ENCODE measurements around the gene SLCO4A1. TPM values are rescaled to one million over a fixed set of nuclear protein-coding genes. Genes with fewer than 3 reads are reported as not detected.

SLCO4A1 gene
- total RNA-seq, 1 donor from 2014 or later, result 1.6 TPM

- no peak for DNase-seq
These were observed 35.6 kb upstream of the SLCO4A1 start for GRCh38 chr20:62606551-62607201.

GRCh38 chr20:62607366-62608217 lies 34.7 kb upstream of the SLCO4A1 start:
- no peak for DNase-seq

- no peak for DNase-seq
These were observed 34.1 kb upstream of the SLCO4A1 start for GRCh38 chr20:62608218-62608565.

- no peak for DNase-seq
These were observed 33.0 kb upstream of the SLCO4A1 start for GRCh38 chr20:62609279-62609720.

DNA sequence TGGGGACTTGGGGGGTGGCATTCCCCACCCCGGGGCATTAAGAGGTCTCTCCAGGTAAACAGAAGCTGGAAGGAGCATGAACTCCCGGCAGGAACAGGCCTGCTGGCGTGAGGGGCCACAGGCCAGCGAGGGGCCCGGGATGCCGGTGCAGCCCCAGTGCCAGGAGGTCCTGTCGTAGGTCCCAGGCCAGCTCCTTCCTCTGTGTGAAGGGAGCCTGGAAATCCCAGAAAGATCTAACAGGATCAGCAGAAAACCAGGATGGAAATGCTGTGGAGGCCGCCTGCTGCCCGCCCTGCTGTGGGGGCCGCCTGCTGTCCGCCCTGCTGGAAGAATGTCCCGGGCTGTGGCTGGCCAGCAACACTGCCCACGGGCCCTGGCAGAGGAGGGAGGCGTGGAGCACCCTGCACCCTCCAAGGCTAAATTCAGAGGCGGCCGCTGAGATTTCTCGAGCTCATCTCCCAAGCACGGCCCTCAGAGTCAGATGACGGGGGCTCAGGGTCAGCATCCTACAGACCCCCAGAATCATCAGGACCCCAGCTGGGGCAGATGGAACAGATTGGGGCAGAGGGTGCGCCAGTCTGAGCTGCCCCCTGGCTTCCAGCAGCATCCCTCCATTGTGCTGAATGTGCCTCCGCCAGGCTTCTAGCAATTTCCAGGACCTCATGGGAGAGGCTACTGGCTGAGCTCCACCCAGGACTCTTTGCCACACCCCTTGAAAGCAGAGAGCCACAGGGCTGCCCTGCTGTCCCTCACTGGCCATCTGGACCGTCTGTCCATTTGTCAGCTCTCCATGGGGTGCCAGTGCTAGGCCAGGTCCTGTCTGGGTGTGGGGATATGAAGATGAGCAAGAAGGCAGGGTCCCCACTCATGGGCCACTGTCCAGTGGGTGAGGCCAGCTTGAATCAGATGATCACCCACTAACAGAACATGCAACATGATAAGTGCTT lies 32.2 kb upstream of the SLCO4A1 start:
- no peak for DNase-seq

DNA sequence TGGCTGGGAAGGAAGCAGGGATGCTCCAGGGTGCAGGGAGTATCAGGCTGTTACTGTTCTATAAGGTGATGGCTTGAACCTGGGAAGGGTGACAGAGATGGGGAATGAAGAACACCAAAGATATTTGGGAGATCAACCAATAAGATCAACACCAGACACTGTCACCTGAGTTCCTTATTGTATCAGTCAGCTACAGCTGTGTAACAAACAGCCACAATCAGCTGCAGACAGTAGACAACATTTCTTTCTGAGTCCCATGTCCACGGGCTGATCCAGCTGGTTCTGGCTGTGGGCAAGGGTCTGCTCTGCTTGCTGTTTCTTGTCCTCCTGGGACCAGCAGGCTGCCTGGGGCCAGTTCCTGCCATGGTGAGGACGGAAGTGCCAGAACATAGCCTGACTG lies 31.3 kb upstream of the SLCO4A1 start:
- DNase-seq, result no peak

DNA sequence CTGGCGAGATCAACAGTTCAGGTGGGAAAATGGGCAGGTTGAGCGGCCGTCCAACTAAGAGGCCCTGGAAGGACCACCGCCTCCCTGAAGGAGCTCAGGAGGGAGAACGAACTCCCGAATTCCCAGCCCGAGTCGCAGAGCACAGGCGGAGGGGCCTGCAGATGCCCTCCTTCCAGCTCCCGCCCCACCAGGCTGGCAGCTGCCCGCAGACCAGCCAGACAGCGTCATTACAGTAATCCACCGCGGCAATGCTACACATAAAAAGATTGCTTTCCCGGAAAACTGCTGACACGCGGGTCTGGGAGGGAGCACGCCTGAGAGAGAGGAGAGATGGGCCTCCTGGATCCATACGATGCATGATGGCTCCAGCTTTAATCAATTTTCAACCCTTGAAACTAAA lies 30.5 kb upstream of the SLCO4A1 start:
- DNase-seq, result no peak

DNA sequence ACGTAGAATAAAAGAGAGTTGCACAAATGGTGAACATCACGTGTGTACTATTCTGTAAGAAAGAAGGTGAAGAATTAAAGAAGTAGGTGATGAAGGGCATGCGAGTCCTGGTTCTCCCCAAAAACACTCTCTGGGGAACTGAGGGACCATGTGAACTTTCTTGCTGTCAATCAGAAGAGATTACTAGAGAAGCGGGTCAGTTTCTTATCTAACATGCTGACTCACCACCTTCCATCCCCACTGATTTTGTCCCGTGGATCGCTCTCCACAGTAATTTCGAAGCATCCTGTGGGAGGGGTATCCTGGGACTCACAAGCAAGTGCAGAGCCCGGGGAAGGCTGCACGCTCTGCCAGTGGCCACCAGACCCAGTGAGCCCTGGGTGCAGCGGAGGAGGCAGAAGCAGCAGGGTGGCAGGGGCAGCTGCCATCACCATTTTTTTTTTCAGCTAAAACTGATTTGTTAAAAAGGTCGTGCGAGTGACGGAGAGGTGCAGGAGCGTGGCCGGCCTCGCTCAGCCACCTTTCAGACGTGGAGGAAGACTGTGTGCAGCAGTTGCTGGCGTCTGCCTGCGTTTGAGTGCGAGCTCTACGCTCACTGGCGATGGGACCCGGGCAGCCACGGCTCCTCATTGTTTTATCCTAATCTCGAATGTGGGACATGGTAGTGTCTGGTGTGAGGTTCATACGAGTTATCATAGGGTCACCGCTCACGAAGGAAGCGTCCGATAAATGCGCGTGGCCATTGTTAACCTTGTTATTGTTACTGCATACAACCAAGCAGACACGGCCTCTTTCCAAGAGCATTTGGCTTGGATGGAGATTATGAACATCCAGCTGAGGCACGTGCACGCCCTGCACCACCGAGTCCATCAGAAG lies 28.0 kb upstream of the SLCO4A1 start:
- DNase-seq, result no peak

- no peak for DNase-seq
These were observed 27.2 kb upstream of the SLCO4A1 start for GRCh38 chr20:62614961-62615680.

- DNase-seq, result no peak
These were observed 26.5 kb upstream of the SLCO4A1 start for GRCh38 chr20:62615750-62616251.

GRCh38 chr20:62616728-62617621 lies 25.3 kb upstream of the SLCO4A1 start:
- peak; percentile 53 for DNase-seq

- no peak for DNase-seq
These were observed 24.4 kb upstream of the SLCO4A1 start for GRCh38 chr20:62617711-62618483.

- no peak for DNase-seq
These were observed 23.4 kb upstream of the SLCO4A1 start for GRCh38 chr20:62618611-62619529.

- DNase-seq, result no peak
These were observed 21.7 kb upstream of the SLCO4A1 start for GRCh38 chr20:62620625-62621024.

GRCh38 chr20:62621251-62622110 lies 20.8 kb upstream of the SLCO4A1 start:
- DNase-seq, result no peak

DNA sequence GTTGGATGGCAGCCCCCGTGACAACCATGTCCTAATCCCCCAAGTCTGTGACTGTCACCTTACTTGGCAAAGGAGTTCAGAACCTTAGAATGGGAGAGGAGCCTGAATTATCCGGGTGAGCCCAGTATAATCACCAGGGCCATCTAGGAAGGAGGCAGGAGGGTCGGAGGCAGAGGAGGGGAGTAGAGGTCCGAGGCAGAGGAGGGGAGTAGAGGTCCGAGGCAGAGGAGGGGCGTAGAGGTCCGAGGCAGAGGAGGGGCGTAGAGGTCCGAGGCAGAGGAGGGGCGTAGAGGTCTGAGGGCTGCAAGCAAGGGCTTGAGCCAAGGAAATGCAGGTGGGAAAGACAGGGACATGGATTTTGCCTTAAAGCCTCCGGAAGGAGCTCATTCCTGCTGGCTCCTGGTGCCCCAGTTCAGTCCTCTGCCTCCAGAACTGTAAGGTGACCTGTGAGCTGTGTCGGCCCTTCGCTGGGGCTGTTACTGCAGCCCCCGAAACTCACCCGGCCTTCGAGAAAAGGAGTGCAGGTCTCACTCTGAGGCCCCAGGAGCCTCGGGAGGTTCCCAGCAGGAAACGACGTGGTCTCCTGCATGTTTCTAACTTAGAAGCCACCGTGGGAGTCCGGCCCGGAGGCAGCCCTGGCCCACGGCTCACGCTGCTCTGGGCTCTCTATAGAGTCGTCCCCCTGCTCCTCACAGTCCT lies 20.0 kb upstream of the SLCO4A1 start:
- DNase-seq, result no peak

Data from occipital lobe (tissue), 2 donors.